T47D (cell line): Measurements from ENCODE around the gene BFSP2.

Experiments
- DNase-seq, 2 experiments: peaks; one replicate each; pipeline versions ENCODE4 v3.0.0 to v3.0.0-alpha.2; 2011 to 2012; ENCODE audit warnings: low read depth in 1 of 2, low spot score in 1 of 2
- JUND ChIP-seq: IDR thresholded peaks from 2 replicates; pipeline ENCODE4 v1.6.1; 2012; ENCODE audit warnings: low read depth
- in situ Hi-C: cut with HindIII; loops from 2 replicates; pipeline ENCODE4 v1.10.0; 2016; ENCODE audit warnings: low sequenced_read_pairs, low pct_unique_long_range_greater_than_20kb

Gene BFSP2, protein sequence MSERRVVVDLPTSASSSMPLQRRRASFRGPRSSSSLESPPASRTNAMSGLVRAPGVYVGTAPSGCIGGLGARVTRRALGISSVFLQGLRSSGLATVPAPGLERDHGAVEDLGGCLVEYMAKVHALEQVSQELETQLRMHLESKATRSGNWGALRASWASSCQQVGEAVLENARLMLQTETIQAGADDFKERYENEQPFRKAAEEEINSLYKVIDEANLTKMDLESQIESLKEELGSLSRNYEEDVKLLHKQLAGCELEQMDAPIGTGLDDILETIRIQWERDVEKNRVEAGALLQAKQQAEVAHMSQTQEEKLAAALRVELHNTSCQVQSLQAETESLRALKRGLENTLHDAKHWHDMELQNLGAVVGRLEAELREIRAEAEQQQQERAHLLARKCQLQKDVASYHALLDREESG

DNA sequence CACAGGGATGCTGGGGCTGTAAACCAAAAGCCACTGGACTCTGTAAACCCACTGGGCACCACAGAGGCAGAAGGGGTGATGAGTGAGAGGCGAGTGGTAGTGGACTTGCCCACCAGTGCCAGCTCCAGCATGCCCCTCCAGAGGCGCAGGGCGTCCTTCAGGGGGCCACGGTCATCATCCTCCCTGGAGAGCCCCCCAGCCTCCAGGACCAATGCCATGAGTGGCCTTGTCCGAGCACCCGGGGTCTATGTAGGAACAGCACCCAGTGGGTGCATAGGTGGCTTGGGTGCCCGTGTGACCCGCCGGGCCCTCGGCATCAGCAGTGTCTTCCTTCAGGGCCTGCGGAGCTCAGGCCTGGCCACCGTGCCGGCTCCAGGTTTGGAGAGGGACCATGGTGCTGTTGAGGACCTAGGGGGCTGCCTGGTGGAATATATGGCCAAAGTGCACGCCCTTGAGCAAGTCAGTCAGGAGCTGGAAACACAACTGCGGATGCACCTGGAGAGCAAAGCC, at the start of gene BFSP2:
TSS of gene BFSP2 (plus strand) at position 51 of the 510 bp plus-strand sequence. CDS start at position 79, 28 bp downstream.
- DNase-seq: no peak
- no peak for TF ChIP-seq JUND
- in situ Hi-C loops: no loop called here

DNA sequence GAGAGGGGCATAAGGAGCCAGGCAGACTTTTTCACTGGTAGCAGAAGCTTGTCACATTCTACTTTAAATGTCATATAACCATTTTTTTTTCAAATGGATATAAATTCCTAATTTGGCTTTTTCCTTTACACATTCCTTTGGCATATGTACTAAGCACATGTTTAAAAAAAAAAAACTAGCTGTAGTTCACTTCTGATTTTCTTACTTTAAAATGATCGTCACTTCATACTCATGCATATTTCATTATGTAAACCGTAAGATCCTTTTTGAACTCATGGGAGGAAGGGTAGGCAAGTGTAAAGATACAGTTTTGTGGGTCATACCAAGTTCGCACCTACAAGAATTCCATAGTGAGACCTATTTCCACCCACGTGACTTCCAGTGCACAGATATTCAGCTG, 45.1 kb upstream of the BFSP2 start:
- TF ChIP-seq JUND: no peak
- in situ Hi-C loops: no loop called here
- DNase-seq: no peak

DNA sequence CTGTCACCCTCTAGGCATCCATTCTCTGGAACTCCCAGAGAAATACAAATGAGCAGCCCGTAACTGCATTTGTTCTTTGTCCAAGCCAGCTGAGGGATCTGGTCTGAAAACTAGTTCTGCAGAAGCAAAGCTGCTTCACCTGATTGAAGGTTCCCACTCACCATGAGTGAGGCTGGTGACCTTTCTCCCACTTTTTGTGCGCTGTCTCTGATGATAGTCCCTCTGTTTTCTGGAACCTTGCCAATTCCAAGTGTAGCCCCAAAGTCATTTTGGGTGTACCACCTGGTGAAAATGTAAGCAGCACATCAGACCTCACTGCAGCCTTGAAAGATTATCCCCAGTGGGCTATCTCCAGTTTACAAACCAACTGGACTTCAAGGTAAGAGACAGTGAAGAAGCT, 39.4 kb upstream of the BFSP2 start:
- no peak for TF ChIP-seq JUND
- DNase-seq: no peak
- in situ Hi-C loops: no loop called here

DNA sequence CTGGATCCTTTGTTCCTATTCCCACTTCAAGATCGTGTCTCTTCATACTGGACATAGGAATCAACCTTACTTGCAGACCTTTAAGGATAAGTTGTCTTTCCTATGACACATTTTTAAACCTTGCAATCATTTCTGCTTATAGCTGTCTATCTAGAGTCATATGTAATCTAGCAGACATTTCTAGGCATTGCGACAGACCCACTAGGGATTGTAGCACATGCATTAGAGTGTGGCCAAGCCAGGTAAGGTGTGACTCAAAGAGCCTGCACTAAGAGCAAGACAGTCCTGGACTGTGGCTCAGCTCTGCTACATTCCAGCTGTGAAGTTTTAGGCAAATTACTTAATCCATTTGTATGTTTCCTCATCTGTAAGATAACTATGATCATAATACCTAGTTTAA, 38.8 kb upstream of the BFSP2 start:
- in situ Hi-C loops: no loop called here
- no peak for TF ChIP-seq JUND
- no peak for DNase-seq

DNA sequence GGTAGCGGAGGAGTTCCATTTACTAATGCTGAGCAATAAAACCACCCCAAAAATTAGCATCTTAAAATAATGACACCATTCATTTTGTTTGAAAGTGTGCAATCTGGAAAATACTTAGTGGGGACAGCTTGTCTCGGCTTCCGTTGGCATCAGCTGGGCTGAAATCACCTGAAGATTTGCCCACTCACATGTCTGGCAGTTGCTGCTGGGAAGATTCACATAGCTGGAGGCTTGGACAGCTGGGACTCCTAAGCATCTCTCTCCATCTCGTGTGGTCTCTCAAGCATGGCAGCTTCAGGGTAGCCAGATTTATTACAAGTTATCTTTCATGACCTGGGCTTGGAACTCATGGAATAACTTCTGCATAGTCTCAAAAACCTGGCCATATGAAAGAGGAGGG, 38.4 kb upstream of the BFSP2 start:
- in situ Hi-C loops: no loop called here
- no peak for TF ChIP-seq JUND
- no peak for DNase-seq

DNA sequence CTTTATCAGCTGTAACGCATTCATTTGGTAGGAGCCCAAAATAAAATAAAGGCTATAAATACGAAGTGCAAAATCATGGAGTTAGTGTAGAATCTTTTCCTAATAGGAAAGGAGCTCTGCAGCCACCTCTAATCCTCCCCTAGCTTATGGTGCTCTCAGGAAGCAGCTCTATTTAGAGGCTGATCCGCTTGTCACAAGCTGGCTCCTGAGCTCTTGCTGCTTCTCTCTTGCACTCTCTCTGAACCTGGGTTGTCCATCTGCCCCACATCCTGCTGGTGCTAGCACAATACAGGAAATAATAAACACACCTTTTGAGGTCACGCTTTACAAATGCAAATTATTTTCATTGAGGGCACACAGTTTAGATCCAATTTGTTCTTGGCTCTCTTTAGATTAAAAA, 37.3 kb upstream of the BFSP2 start:
- DNase-seq: no peak
- no peak for TF ChIP-seq JUND
- in situ Hi-C loops: no loop called here

DNA sequence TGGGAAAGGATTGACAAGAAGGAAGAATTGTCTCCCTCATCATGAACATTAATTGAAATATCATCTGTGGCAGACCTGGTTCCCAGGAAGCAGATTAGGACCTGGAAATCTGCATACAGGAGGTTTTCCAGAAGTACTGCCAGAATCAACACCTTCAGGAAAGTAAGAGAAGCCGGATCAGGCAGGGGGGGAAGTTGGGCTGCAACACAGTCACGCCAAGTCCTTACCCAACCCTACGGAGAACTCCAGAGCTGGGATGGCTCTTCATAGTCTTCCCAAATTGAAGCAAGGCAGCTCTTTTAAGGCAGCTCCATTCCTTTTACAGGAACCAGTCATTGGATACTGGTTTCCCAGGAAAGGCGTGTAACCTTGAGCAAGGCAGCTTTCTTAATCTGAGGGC, 35.2 kb upstream of the BFSP2 start:
- in situ Hi-C loops: no loop called here
- no peak for DNase-seq
- no peak for TF ChIP-seq JUND

DNA sequence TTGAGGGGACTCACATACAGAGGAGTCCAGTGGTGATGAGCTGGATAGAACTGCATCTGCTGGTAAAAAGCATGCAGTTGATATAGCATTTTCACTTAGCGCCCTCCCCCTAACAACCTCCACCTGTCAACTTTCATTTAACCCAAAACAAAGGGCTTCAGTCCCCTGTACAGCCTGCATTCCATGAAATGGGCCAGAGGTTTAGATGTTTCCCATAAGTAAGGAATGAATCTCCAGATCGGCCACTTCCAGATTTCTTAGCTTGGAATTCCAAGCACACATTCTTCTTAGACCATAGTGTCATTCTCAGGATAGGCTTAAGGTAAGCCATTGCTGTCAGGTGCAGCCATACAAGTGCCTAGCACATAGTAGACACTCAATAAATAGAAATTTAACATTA, 32.9 kb upstream of the BFSP2 start:
- in situ Hi-C loops: no loop called here
- DNase-seq: no peak
- TF ChIP-seq JUND: no peak

DNA sequence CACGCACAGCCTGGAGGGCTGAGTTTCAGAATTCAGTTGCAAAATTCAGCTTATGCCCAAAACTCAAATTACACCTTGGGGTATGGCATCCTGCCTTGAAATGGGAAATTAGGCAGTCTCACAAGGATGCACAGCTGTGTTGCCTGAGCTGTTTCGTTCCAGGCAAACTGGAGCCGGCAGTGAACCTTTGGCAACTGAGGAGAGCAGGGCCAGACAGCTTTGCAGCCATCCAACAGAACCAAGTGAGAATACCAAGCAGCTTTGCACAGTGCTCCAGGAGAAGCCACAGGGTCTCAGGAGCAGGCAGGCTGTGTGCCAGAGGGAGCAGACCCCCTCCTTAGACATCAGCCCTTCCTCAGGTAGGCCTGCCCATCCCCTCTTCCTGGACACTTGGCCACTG, 32.5 kb upstream of the BFSP2 start:
- in situ Hi-C loops: no loop called here

DNA sequence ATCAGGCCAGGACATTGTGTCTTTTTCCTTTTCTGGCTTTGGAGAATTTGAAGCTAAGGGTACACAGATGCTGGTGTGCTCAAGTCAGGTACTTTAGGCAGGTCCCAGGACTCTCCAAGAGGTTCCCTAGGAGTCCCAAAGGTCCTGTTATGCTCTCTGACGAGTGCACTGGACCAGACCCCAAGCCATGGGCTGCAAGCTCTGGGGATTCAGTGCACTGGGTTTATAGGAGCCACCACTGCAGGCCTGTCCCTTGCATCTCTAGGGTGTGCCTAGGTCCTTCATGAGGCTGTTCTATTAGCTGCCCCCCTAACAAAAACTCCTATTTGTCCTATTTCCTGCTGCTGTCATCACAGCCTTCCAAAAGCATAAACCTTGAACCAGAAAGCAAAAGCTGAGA, 31.9 kb upstream of the BFSP2 start:
- in situ Hi-C loops: no loop called here
- TF ChIP-seq JUND: no peak
- no peak for DNase-seq

More for the DNA sequence above, 32.5 kb upstream of the BFSP2 start:
- TF ChIP-seq JUND: no peak
- no peak for DNase-seq

DNA sequence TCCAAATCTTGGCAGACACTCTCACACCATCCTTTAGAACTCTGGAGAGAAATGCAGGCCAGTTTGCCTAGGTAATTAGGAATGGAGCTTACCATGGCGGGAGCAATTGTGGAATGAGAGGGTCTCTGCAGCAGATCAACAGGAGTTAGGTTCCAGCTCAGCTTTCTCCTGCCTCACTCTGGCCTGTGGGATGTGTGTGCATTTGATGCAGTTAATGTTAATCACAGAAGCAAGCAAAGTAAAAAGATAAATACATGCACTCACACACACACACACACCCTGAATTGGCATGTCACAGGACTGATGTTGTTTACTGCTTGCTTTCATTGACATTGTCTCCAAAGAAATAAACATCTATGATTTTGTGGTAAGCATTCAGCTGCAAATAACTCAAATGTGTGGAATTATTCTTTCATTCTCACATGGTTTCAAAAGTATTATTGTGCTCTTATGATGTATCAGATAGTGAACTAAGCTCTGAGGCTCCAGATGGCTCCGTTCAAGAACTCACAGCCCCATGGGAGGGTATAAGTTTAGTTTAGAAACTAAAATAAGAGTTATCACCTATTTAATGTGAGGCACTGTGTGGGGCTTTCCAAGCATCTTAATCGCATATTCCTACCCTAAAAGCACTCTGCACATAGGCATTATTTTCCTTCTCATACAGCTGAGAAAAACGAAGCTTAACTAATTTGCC, 31.3 kb upstream of the BFSP2 start:
- in situ Hi-C loops: no loop called here
- DNase-seq: no peak
- TF ChIP-seq JUND: no peak

DNA sequence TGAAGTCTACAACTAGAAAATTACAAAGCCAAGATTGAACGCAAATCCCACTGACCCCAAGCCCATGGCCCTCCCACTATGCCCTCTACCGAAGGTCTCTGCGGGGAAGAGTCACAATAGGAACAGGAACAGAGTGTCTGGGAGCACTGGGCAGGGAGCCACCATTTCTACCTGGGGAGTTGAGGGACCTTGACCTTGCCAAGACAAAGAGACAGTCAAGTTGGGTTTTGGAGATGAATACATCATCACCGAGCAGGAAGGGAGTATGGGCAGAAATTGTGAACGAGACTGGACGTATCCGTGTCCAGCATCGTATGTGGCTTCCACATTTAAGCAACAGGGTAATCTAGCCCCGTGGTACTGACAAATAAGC, 30.8 kb upstream of the BFSP2 start:
- TF ChIP-seq JUND: no peak
- DNase-seq: no peak
- in situ Hi-C loops: no loop called here

DNA sequence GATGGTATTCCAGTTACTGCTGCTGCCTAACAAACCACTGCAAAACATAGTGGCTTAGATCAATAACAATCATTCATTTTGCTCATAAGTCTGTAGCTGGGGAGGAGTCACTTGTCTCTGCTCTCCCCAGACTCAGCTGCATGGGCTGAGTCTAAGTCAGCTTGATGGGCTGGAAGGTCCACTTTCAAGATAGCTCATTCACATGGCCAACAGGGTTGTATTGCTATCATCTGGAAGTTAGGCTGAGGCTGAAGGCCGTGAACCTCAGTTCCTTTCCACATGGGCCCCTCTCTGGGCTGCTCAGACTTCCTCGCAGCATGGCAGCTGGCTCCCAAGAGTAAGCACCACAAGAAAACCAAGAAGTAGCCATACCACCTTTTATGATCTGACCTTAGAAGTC, 28.7 kb upstream of the BFSP2 start:
- in situ Hi-C loops: no loop called here
- TF ChIP-seq JUND: no peak
- no peak for DNase-seq
